Tibial artery (tissue), 4 donors: Measurements from ENCODE around the gene ATP1B2.
"Not testable (repeated sequence)": the region's sequence is repeated elsewhere in the genome, so short reads cannot be mapped to it uniquely, and the experiment has no call there.

Experiments used
- DNase-seq, 2 donors: peaks; one replicate each; pipeline ENCODE4 v3.0.0-alpha.2; 2019
- H3K27ac ChIP-seq, 2 donors: fragments of 200-600 bp; sonication (generic) in 1 of 2; 1 replicate in 1 of 2; 2 replicates in 1 of 2; pipeline ENCODE4 v1.5.1; 2018 to 2019; ENCODE audit warnings: mild to moderate bottlenecking in 1 of 2
- H3K27me3 ChIP-seq, 2 donors: fragments of 200-600 bp; sonication (generic) in 1 of 2; one replicate each; pipeline versions ENCODE4 v1.5.1 to v1.6.0; 2016 to 2019
- H3K36me3 ChIP-seq, 3 donors: fragments of 200-600 bp; sonication (generic) in 2 of 3; one replicate each; pipeline ENCODE4 v1.5.1; 2016 to 2019; ENCODE audit warnings: mild to moderate bottlenecking in 2 of 3
- H3K4me1 ChIP-seq, 4 donors: fragments of 200-600 bp; sonication (generic) in 2 of 4; 1 replicate in 3 of 4; 2 replicates in 1 of 4; pipeline ENCODE4 v1.5.1; 2016 to 2019
- H3K4me3 ChIP-seq, 2 donors: fragments of 200-600 bp; sonication (generic) in 1 of 2; 1 replicate in 1 of 2; 2 replicates in 1 of 2; pipeline ENCODE4 v1.5.1; 2018 to 2019; ENCODE audit warnings: mild to moderate bottlenecking in 2 of 2
- H3K9me3 ChIP-seq, 3 donors: fragments of 200-600 bp; sonication (generic) in 1 of 3; one replicate each; pipeline ENCODE4 v1.5.1; 2016 to 2019
- CTCF ChIP-seq, 2 experiments: fragments of 200-600 bp in 1 of 2; fragments of 450-650 bp in 1 of 2; IDR thresholded peaks; one replicate each; pipeline ENCODE4 v1.5.1; 2017 to 2019; ENCODE audit warnings: antibody characterized with exemption in 2 of 2, mild to moderate bottlenecking in 1 of 2, moderate library complexity in 1 of 2
- intact Hi-C: fragments of 100-400 bp; cut with DNase I; formaldehyde crosslinking; loops from one replicate; pipeline ENCODE4 v1.15.0; 2023; ENCODE audit warnings: low total_unique reads

ATP1B2 gene

DNA sequence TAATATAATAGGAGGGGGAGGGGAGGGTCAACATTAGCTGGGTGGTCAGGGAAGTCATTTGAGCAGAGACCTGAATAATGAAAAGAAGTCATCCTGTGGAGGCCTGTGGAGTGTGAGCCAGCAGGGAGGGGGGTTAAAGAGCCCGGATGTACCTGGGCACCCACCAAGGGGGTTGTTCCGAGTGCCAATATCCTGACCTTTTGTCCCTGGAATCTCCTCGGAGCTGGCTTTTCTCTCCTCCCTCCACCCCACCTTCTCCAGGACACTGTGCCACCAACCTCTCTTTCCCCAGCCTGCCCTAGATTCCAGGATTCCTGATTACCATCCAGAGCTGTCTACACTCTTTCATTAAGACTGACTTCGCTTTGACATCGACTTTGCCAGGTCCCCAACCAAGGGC is 14.6 kb upstream of the ATP1B2 start:
- Histone ChIP-seq H3K27me3 (peaks cover 0 to 3% of the 10 kb centered on the region in 2 donors), H3K4me3 (no peak overlapping the region), H3K36me3 (no peaks in the 10 kb centered on the region), H3K9me3 (no peaks in the 10 kb centered on the region), H3K4me1 (no peaks in the 10 kb centered on the region), H3K27ac (no peak overlapping the region)
- DNase-seq = no peak
- intact Hi-C loops = no loop called here
- TF ChIP-seq CTCF (IDR thresholded peaks at IDR 0.05) = no peak

- Histone ChIP-seq H3K9me3 (no peaks in the 10 kb centered on the region), H3K4me3 (no peak overlapping the region), H3K27ac (no peak overlapping the region), H3K27me3 (peaks cover 0 to 15% of the 10 kb centered on the region in 2 donors), H3K36me3 (no peaks in the 10 kb centered on the region), H3K4me1 (no peaks in the 10 kb centered on the region)
- TF ChIP-seq CTCF (IDR thresholded peaks at IDR 0.05) = no peak
- intact Hi-C loops = no loop called here
- DNase-seq = no peak
These were observed 9.9 kb upstream of the ATP1B2 start for GRCh38 chr17:7640783-7641182.

GRCh38 chr17:7641635-7642034 is 9.1 kb upstream of the ATP1B2 start:
- H3K36me3 ChIP-seq, H3K27ac ChIP-seq, H3K9me3 ChIP-seq, H3K4me3 ChIP-seq, DNase-seq, H3K4me1 ChIP-seq, intact Hi-C loops: not testable (repeated sequence)
- peaks cover 0 to 18% of the 10 kb centered on the region in 2 donors for H3K27me3 ChIP-seq

DNA sequence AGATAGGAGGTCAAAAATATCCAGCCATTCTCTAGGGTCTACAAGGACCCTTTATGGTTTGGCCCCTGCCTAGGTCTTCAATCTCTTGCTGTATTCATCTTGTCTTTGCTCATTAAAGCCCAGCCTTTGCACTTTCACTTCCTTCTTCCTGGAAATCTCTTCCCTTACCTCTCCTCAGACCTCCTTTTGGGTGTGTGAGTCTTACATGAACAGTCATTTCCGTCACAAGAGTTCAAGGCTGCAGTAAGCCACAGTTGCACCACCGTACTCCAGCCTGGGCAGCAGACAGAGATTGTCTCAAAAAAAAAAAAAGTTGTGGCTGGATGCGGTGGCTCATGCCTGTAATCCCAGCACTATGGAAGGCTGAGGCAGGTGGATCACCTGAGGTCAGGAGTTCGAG is 6.0 kb upstream of the ATP1B2 start:
- no peaks in the 10 kb centered on the region for H3K9me3 ChIP-seq
- no peaks in the 10 kb centered on the region for H3K4me1 ChIP-seq
- intact Hi-C loops = no loop called here
- no peak for DNase-seq
- H3K27ac ChIP-seq = no peak overlapping the region
- no peaks in the 10 kb centered on the region for H3K36me3 ChIP-seq
- no peak for TF ChIP-seq CTCF (IDR thresholded peaks at IDR 0.05)
- H3K4me3 ChIP-seq = no peak overlapping the region
- peaks cover 0 to 41% of the 10 kb centered on the region in 2 donors for H3K27me3 ChIP-seq

DNA sequence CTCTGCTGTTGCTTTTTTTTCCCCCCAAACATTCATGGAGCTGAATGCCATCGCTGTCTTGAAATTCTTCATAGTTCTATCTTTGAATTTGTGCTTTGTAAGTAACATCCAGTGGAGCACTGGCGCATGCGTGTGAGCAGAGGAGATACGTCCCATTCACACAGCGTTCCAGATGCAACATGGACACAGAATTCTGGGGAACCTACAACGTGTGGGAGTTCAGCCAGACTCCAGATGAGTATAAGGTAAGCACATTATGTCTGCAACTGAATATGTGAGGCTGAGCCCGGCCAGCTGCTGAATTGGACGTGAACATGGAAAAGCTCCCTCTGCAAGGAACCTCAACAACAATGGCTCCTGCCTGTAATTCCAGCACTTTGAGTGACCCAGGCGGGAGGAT is 4.3 kb upstream of the ATP1B2 start:
- DNase-seq = no peak

GRCh38 chr17:7647018-7647417 is 3.7 kb upstream of the ATP1B2 start:
- DNase-seq = no peak
- Histone ChIP-seq H3K4me3 (no peak overlapping the region), H3K27ac (no peak overlapping the region), H3K4me1 (peaks cover 0 to 22% (median 20%) of the 10 kb centered on the region in 4 donors), H3K9me3 (no peaks in the 10 kb centered on the region), H3K36me3 (no peaks in the 10 kb centered on the region), H3K27me3 (peaks cover 0 to 63% of the 10 kb centered on the region in 2 donors)
- intact Hi-C loops = no loop called here
- TF ChIP-seq CTCF (IDR thresholded peaks at IDR 0.05) = no peak

More for the DNA sequence above, 4.3 kb upstream of the ATP1B2 start:
- Histone ChIP-seq H3K27me3 (peaks cover 0 to 58% of the 10 kb centered on the region in 2 donors), H3K9me3 (no peaks in the 10 kb centered on the region), H3K27ac (no peak overlapping the region), H3K36me3 (no peaks in the 10 kb centered on the region), H3K4me1 (peaks cover 0 to 17% (median 15%) of the 10 kb centered on the region in 4 donors), H3K4me3 (no peak overlapping the region)
- intact Hi-C loops = no loop called here
- TF ChIP-seq CTCF (IDR thresholded peaks at IDR 0.05) = no peak
